SH-SY5Y (cell line): Measurements from ENCODE around the gene KRT83.

Source experiments
- GATA2 ChIP-seq: IDR thresholded peaks from 2 replicates; pipeline ENCODE4 v1.6.1; 2011; ENCODE audit warnings: mild to moderate bottlenecking, low read depth, low read length
- GATA3 ChIP-seq: IDR thresholded peaks from 2 replicates; pipeline ENCODE4 v1.6.1; 2011; ENCODE audit warnings: low read depth, mild to moderate bottlenecking, low read length, moderate library complexity

DNA sequence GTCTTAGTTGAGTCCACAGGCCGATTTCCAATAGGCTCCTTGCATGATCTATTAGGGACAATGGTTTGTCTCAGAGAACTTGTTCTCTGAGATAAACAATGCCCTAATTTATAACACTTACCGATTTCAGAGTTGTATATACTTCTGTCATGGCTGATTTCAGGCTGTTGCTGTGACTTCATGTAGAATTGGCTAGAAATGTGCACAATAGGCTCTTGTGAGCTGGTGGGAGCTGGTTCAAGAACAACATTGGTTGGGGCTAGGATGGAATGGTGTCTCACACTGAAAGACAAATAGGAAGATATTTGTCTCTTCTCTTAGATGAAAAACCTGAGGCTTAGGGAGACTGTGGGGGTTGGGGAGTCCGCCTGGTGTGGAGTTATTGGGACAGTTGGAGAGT, 53.5 kb downstream of the KRT83 start:
- no peak for TF ChIP-seq GATA2
- no peak for TF ChIP-seq GATA3
